GM12878 (cell line): ENCODE measurements around the gene KCND2.

Source experiments
- BRCA1 ChIP-seq: IDR thresholded peaks from 2 replicates; pipeline ENCODE4 v1.6.1; 2011; ENCODE audit warnings: low read depth, low read length, improper control_type of control experiment
- CEBPB ChIP-seq, 2 experiments: fragments of 150-350 bp in 1 of 2; IDR thresholded peaks; 2 replicates each; pipeline ENCODE4 v1.6.1; 2012 to 2014; ENCODE audit warnings: low read depth in 2 of 2, low read length in 2 of 2, borderline replicate concordance in 1 of 2, inconsistent platforms in 1 of 2
- CHD2 ChIP-seq: IDR thresholded peaks from 2 replicates; pipeline ENCODE4 v1.6.1; 2011; ENCODE audit warnings: low read depth, low read length, improper control_type of control experiment, borderline replicate concordance
- EZH2 ChIP-seq: IDR thresholded peaks from 2 replicates; pipeline ENCODE4 v1.6.1; 2012; ENCODE audit warnings: low read depth, mild to moderate bottlenecking, control low read depth, inconsistent platforms, low read length, borderline replicate concordance; ENCODE audit not compliant: control insufficient read depth
- POLR2AphosphoS2 ChIP-seq: IDR thresholded peaks from 2 replicates; pipeline ENCODE4 v1.6.1; 2011; ENCODE audit warnings: low read depth, mild to moderate bottlenecking, low read length, improper control_type of control experiment, moderate library complexity
- RFX5 ChIP-seq: IDR thresholded peaks from 2 replicates; pipeline ENCODE4 v1.6.1; 2011; ENCODE audit warnings: low read depth, low read length, improper control_type of control experiment
- SMC3 ChIP-seq: IDR thresholded peaks from 2 replicates; pipeline ENCODE4 v1.6.1; 2011; ENCODE audit warnings: low read length, improper control_type of control experiment, borderline replicate concordance
- SRF ChIP-seq, 2 experiments: IDR thresholded peaks; 2 replicates each; pipeline ENCODE4 v1.6.1; 2011; ENCODE audit warnings: low read depth in 2 of 2, low read length in 2 of 2, mild to moderate bottlenecking in 1 of 2, moderate library complexity in 1 of 2
- TCF12 ChIP-seq: IDR thresholded peaks from 2 replicates; pipeline ENCODE4 v1.6.1; 2011; ENCODE audit warnings: low read depth, mild to moderate bottlenecking, low read length
- ZBED1 ChIP-seq: IDR thresholded peaks from 2 replicates; pipeline ENCODE4 v1.6.1; 2016; ENCODE audit warnings: borderline replicate concordance
- TF ChIP-seq, protein P1 (sequence below), 3 experiments: IDR thresholded peaks in 2 of 3; conservative IDR thresholded peaks in 1 of 3; 2 replicates each; pipeline ENCODE4 v1.5.1; 2011; ENCODE audit warnings: low read depth in 3 of 3, low read length in 3 of 3, mild to moderate bottlenecking in 3 of 3, control low read depth in 2 of 3, moderate library complexity in 2 of 3, inconsistent platforms in 1 of 3, mixed read lengths in 1 of 3; ENCODE audit not compliant: control insufficient read depth in 2 of 3, insufficient read depth in 1 of 3; ENCODE audit errors: extremely low read depth in 1 of 3
- TF ChIP-seq, protein P2 (sequence below): IDR thresholded peaks from 2 replicates; pipeline ENCODE4 v1.6.1; 2011; ENCODE audit warnings: low read depth, low read length, improper control_type of control experiment, borderline replicate concordance
- TF ChIP-seq, protein P3 (sequence below): fragments of 450-650 bp; IDR thresholded peaks from 2 replicates; pipeline ENCODE4 v1.6.1; 2016; ENCODE audit warnings: mild to moderate bottlenecking

DNA sequence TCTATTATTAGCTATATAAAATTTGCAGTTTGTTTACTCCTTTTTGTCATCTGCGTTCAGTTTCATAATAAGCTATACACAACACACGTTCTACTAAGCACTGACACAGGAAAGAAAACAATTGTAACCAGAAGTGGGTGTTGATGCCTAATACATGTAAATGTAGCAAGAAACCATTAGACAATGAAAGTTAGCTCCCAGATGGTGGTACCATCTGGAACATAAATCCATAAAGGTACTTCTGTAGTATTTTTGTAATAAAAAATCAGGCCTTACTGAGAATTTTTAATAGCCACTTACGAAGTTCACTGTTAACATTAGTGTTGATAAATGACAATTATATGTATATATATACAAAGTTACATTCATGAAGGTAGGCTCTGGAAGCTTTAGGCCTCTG lies 194.7 kb downstream of the KCND2 start:
- TF ChIP-seq, protein P1, sequence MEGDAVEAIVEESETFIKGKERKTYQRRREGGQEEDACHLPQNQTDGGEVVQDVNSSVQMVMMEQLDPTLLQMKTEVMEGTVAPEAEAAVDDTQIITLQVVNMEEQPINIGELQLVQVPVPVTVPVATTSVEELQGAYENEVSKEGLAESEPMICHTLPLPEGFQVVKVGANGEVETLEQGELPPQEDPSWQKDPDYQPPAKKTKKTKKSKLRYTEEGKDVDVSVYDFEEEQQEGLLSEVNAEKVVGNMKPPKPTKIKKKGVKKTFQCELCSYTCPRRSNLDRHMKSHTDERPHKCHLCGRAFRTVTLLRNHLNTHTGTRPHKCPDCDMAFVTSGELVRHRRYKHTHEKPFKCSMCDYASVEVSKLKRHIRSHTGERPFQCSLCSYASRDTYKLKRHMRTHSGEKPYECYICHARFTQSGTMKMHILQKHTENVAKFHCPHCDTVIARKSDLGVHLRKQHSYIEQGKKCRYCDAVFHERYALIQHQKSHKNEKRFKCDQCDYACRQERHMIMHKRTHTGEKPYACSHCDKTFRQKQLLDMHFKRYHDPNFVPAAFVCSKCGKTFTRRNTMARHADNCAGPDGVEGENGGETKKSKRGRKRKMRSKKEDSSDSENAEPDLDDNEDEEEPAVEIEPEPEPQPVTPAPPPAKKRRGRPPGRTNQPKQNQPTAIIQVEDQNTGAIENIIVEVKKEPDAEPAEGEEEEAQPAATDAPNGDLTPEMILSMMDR (IDR thresholded peaks at IDR 0.05 in 2 of 3, conservative IDR thresholded peaks at IDR 0.05 in 1 of 3; ENCODE audit: control insufficient read depth in 2 of 3, extremely low read depth in 1 of 3, insufficient read depth in 1 of 3, low read depth in 3 of 3, low read length in 3 of 3): no peak
- TF ChIP-seq TCF12 (no peak), SRF (IDR thresholded peaks at IDR 0.05; ENCODE audit: low read depth in 2 of 2, low read length in 2 of 2) (no peak), CEBPB (IDR thresholded peaks at IDR 0.05; ENCODE audit: borderline replicate concordance in 1 of 2, low read depth in 2 of 2, low read length in 2 of 2) (no peak), EZH2 (no peak), SMC3 (no peak), ZBED1 (no peak), RFX5 (no peak), CHD2 (no peak), POLR2AphosphoS2 (no peak), BRCA1 (no peak)
- TF ChIP-seq, protein P2, sequence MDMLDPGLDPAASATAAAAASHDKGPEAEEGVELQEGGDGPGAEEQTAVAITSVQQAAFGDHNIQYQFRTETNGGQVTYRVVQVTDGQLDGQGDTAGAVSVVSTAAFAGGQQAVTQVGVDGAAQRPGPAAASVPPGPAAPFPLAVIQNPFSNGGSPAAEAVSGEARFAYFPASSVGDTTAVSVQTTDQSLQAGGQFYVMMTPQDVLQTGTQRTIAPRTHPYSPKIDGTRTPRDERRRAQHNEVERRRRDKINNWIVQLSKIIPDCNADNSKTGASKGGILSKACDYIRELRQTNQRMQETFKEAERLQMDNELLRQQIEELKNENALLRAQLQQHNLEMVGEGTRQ: no peak
- TF ChIP-seq, protein P3, sequence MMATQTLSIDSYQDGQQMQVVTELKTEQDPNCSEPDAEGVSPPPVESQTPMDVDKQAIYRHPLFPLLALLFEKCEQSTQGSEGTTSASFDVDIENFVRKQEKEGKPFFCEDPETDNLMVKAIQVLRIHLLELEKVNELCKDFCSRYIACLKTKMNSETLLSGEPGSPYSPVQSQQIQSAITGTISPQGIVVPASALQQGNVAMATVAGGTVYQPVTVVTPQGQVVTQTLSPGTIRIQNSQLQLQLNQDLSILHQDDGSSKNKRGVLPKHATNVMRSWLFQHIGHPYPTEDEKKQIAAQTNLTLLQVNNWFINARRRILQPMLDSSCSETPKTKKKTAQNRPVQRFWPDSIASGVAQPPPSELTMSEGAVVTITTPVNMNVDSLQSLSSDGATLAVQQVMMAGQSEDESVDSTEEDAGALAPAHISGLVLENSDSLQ: no peak
